ENCODE measurements around the gene AKR1C1. TPM values are rescaled to one million over a fixed set of nuclear protein-coding genes. Genes with fewer than 3 reads are reported as not detected.
"Not testable (repeated sequence)": the region's sequence is repeated elsewhere in the genome, so short reads cannot be mapped to it uniquely, and the experiment has no call there.

Gene AKR1C1
- total and polyA plus RNA-seq, 9 of the 15 experiments (the other 6 are each of a cell fraction or from before 2014, with no cell fraction given), result 43.5 to 180 (median 82.4) TPM

DNA sequence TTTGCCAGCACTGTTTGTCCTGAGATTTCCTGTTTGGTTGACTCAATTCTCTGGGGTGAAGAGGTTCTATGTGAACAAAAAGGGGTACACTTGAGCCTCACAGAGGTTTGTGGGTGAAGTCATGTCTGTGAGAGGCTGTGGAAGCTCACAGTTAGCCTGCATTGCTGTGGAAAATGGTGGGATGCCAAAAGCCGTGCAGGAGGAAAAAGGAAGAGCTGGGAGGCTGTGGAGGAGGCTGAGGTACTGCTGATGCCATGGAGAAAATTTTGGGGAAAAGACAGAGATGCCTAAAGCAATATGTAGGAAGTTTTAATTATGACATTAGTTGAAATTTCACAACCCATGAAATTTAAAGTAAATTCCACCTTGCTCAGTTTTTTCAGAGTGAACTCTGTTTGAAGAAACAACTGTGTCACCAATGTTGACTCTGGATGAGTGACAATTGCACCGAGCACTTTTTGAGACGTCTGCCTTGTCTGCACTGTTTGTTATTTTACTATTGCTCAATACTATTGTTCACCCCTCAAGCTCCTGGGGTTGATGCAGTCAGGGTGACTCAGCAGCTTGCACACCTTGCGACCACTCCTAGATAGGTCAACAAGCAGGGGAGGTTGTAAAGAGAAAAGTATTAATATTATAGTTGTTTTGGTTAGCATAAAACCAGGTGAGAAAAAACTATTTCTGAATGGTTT lies 45.8 kb downstream of the AKR1C1 start:
- H3K36me3 ChIP-seq (ENCODE audit: control insufficient read depth, insufficient read depth, low read length); H3K79me2 ChIP-seq (ENCODE audit: control insufficient read depth, insufficient read depth, low read length); BruUV-seq (replicated peaks); H3K4me2 ChIP-seq (ENCODE audit: insufficient read depth, low read length); POLR2A ChIA-PET; H3K4me3 ChIP-seq; H3K4me1 ChIP-seq (replicated peaks in 1 of 2; ENCODE audit: control insufficient read depth in 2 of 2, insufficient read depth in 2 of 2, low read length in 2 of 2); H3K9me3 ChIP-seq (replicated peaks; ENCODE audit: control insufficient read depth, insufficient read depth, low read depth, low read length); H3K27me3 ChIP-seq (ENCODE audit: control insufficient read depth in 2 of 2, insufficient read depth in 2 of 2, low read length in 2 of 2); FAIRE-seq; H3K27ac ChIP-seq (ENCODE audit: extremely low read depth, low read depth, low read length); H3K9me1 ChIP-seq (ENCODE audit: control insufficient read depth, insufficient read depth, low read length); H4K20me1 ChIP-seq (replicated peaks; ENCODE audit: control insufficient read depth, insufficient read depth, low read length); H3K9ac ChIP-seq (ENCODE audit: insufficient read depth in 1 of 2, low read depth in 2 of 2, low read length in 2 of 2); CTCF ChIA-PET (ENCODE audit: low intra/inter-chr PET ratio); TF ChIP-seq CEBPG (CRISPR knock-in tag; IDR thresholded peaks at IDR 0.05): not testable (repeated sequence)
- peak in 2 of 4 experiments; percentile 17 to 32 for DNase-seq (ENCODE audit: extremely low read depth in 1 of 4, low spot score in 3 of 4)
- intact Hi-C loops (cut with micrococcal nuclease) (loop anchor here (5.0 kb wide), 1 partner anchor 47 kb away; the partner anchor contains the start of gene AKR1C1), in situ Hi-C loops (cut with MboI) (loop anchor here (5.0 kb wide), 1 partner anchor 52 kb away; no protein-coding TSS in a partner anchor)
- peak; percentile 66 for ATAC-seq
- TF ChIP-seq, protein P1, sequence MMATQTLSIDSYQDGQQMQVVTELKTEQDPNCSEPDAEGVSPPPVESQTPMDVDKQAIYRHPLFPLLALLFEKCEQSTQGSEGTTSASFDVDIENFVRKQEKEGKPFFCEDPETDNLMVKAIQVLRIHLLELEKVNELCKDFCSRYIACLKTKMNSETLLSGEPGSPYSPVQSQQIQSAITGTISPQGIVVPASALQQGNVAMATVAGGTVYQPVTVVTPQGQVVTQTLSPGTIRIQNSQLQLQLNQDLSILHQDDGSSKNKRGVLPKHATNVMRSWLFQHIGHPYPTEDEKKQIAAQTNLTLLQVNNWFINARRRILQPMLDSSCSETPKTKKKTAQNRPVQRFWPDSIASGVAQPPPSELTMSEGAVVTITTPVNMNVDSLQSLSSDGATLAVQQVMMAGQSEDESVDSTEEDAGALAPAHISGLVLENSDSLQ (IDR thresholded peaks at IDR 0.05), result peak; percentile 16; the same call in 1 of the 2 replicates
- TF ChIP-seq CEBPB (tag; IDR thresholded peaks at IDR 0.05) (peak; percentile 77), CEBPG (tag; conservative IDR thresholded peaks at IDR 0.05 in 1 of 2, IDR thresholded peaks at IDR 0.05 in 1 of 2) (peak in 1 of 2 experiments; percentile 53; a peak in 1 of 4 replicates), NFE2 (IDR thresholded peaks at IDR 0.05; ENCODE audit: low read depth) (peak; percentile 62)
- WGBS (ENCODE audit: insufficient coverage, low coverage, missing lambda C conversion rate), result 3% methylated on average over 3 of the region's 4 CpGs
- peak overlapping the region; percentile 55; the same call in 1 of the 2 replicates for H2AFZ ChIP-seq (ENCODE audit: low read depth, low read length)

DNA sequence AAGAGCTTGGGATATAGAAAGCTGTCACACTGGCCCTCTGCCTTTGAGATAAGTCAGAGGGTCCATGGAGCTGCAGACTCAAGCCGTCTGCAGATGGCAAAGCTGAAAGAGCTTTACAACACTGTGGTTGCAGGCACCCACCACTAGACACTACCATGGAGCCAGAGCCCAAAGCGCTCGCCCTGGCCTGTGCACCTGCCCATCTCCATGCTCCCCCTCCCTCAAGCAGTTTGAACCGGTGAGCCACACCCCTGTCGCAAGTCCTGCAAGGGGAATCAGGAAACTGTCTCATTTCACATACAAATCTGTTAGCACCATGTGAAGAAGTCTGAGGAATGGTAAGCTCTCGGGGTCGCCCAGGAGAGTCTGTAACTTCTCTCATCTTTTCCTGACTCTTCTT lies 46.8 kb downstream of the AKR1C1 start:
- 56% methylated on average over 4 of the region's 7 CpGs for WGBS (ENCODE audit: insufficient coverage, low coverage, missing lambda C conversion rate)
- POLR2A ChIA-PET; FAIRE-seq; intact Hi-C loops (cut with micrococcal nuclease); in situ Hi-C loops (cut with MboI); H3K27me3 ChIP-seq (ENCODE audit: control insufficient read depth in 2 of 2, insufficient read depth in 2 of 2, low read length in 2 of 2); H3K9me1 ChIP-seq (ENCODE audit: control insufficient read depth, insufficient read depth, low read length); BruUV-seq (replicated peaks); H3K4me1 ChIP-seq (replicated peaks in 1 of 2; ENCODE audit: control insufficient read depth in 2 of 2, insufficient read depth in 2 of 2, low read length in 2 of 2); H3K4me2 ChIP-seq (ENCODE audit: insufficient read depth, low read length); H3K36me3 ChIP-seq (ENCODE audit: control insufficient read depth, insufficient read depth, low read length); H3K79me2 ChIP-seq (ENCODE audit: control insufficient read depth, insufficient read depth, low read length); H2AFZ ChIP-seq (ENCODE audit: low read depth, low read length); H3K4me3 ChIP-seq; H3K9me3 ChIP-seq (replicated peaks; ENCODE audit: control insufficient read depth, insufficient read depth, low read depth, low read length); H4K20me1 ChIP-seq (replicated peaks; ENCODE audit: control insufficient read depth, insufficient read depth, low read length); H3K9ac ChIP-seq (ENCODE audit: insufficient read depth in 1 of 2, low read depth in 2 of 2, low read length in 2 of 2); DNase-seq (ENCODE audit: extremely low read depth in 1 of 4, low spot score in 3 of 4); H3K27ac ChIP-seq (ENCODE audit: extremely low read depth, low read depth, low read length); CTCF ChIA-PET (ENCODE audit: low intra/inter-chr PET ratio): not testable (repeated sequence)
- ATAC-seq, result peak; percentile 45

DNA sequence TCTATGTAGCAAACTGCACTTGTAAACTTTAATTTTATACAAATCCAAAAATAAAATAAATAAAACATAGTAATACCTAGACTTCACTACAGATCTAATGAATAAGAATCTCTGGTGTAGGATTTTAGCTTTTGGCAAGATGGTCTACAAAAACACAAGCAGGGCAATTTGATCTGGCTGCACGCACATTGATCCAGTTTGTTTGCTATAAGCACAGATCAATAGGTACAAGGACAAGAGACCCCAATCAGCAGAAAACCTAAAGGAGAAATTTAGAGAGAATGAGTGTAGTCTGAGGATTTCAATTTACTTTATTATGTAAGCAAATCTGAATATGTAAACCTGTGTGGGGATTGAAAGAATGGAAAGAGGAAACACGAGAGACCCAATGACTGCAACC lies 48.2 kb downstream of the AKR1C1 start:
- H3K4me2 ChIP-seq (ENCODE audit: insufficient read depth, low read length); in situ Hi-C loops (cut with MboI); H3K9me1 ChIP-seq (ENCODE audit: control insufficient read depth, insufficient read depth, low read length); FAIRE-seq; H3K27ac ChIP-seq (ENCODE audit: extremely low read depth, low read depth, low read length); H3K9me3 ChIP-seq (replicated peaks; ENCODE audit: control insufficient read depth, insufficient read depth, low read depth, low read length); H4K20me1 ChIP-seq (replicated peaks; ENCODE audit: control insufficient read depth, insufficient read depth, low read length); BruUV-seq (replicated peaks); POLR2A ChIA-PET; H3K4me3 ChIP-seq; H3K9ac ChIP-seq (ENCODE audit: insufficient read depth in 1 of 2, low read depth in 2 of 2, low read length in 2 of 2); CTCF ChIA-PET (ENCODE audit: low intra/inter-chr PET ratio); intact Hi-C loops (cut with micrococcal nuclease); H3K79me2 ChIP-seq (ENCODE audit: control insufficient read depth, insufficient read depth, low read length); H2AFZ ChIP-seq (ENCODE audit: low read depth, low read length); DNase-seq (ENCODE audit: extremely low read depth in 1 of 4, low spot score in 3 of 4); H3K27me3 ChIP-seq (ENCODE audit: control insufficient read depth in 2 of 2, insufficient read depth in 2 of 2, low read length in 2 of 2); ATAC-seq; H3K4me1 ChIP-seq (replicated peaks in 1 of 2; ENCODE audit: control insufficient read depth in 2 of 2, insufficient read depth in 2 of 2, low read length in 2 of 2); H3K36me3 ChIP-seq (ENCODE audit: control insufficient read depth, insufficient read depth, low read length): not testable (repeated sequence)
- WGBS (ENCODE audit: insufficient coverage, low coverage, missing lambda C conversion rate), result 56% methylated on average over 2 of the region's 2 CpGs
